K562 (cell line): Measurements from ENCODE around the gene IL25. TPM values are rescaled to one million over a fixed set of nuclear protein-coding genes. Genes with fewer than 3 reads are reported as not detected.

Experiments
- ATAC-seq: fragments of 200-7000 bp; cut with Tn5 transposase; 3 replicates; pipeline ENCODE4 v1.9.1; 2020; ENCODE audit warnings: moderate library complexity
- BruUV-seq: library from RNA; stranded (reverse); fragments of 400-500 nt; replicated peaks from 2 replicates; lab custom pipeline; 2021; lab: Mats Ljungman, UMichigan
- CTCF ChIA-PET: fragments of 300-600 bp; formaldehyde crosslinking; extraction: SDS; loops from one replicate; lab custom pipeline; 2021; ENCODE audit warnings: low intra/inter-chr PET ratio; lab: Yijun Ruan, JAX
- POLR2A ChIA-PET: fragments of 300-600, 350-650 bp; sonication (Branson Sonifier 250); formaldehyde crosslinking; extraction: SDS; loops from one replicate; lab custom pipeline; 2021; ENCODE audit warnings: antibody characterized with exemption, inconsistent platforms; lab: Yijun Ruan, JAX
- DNase-seq, 4 experiments: peaks; one replicate each; pipeline versions ENCODE4 v3.0.0 to v3.0.0-alpha.2; 2011 to 2018; ENCODE audit warnings: low spot score in 3 of 4, mixed read lengths in 3 of 4; ENCODE audit errors: extremely low read depth in 1 of 4
- FAIRE-seq: peaks from 2 replicates; lab custom pipeline; 2011; peaks lifted over from hg19 to GRCh38; lab: Jason Lieb, UNC
- H2AFZ ChIP-seq: 2 replicates; pipeline ENCODE4 v1.6.0; 2011; ENCODE audit warnings: low read depth, low read length, control low read depth, inconsistent platforms
- H3K27ac ChIP-seq: fragments of 200-600 bp; 3 replicates; pipeline ENCODE4 v1.8.0; 2011; ENCODE audit warnings: low read depth, mild to moderate bottlenecking, control low read depth, inconsistent platforms, low read length, moderate library complexity, mixed read lengths; ENCODE audit errors: extremely low read depth
- H3K27me3 ChIP-seq, 2 experiments: fragments of 300-600 bp in 1 of 2; 2 replicates in 1 of 2; 3 replicates in 1 of 2; pipeline versions ENCODE4 v1.6.0 to v1.8.0; 2011; ENCODE audit warnings: inconsistent platforms in 2 of 2, low read length in 2 of 2, mild to moderate bottlenecking in 1 of 2, mixed read lengths in 1 of 2, moderate library complexity in 1 of 2; ENCODE audit not compliant: control insufficient read depth in 2 of 2, insufficient read depth in 2 of 2
- H3K36me3 ChIP-seq: fragments of 300-600 bp; 3 replicates; pipeline ENCODE4 v1.8.0; 2011; ENCODE audit warnings: mild to moderate bottlenecking, low read length, inconsistent platforms; ENCODE audit not compliant: control insufficient read depth, insufficient read depth
- H3K4me1 ChIP-seq, 2 experiments: fragments of 200-600 bp in 1 of 2; replicated peaks in 1 of 2; 2 replicates in 1 of 2; 3 replicates in 1 of 2; pipeline versions ENCODE4 v1.5.1 to v1.8.0; 2011; ENCODE audit warnings: inconsistent platforms in 2 of 2, low read length in 2 of 2, mild to moderate bottlenecking in 1 of 2, mixed read lengths in 1 of 2, moderate library complexity in 1 of 2; ENCODE audit not compliant: control insufficient read depth in 2 of 2, insufficient read depth in 2 of 2
- H3K4me2 ChIP-seq: 2 replicates; pipeline ENCODE4 v1.6.1; 2011; ENCODE audit warnings: low read length, control low read depth, inconsistent platforms, mixed read lengths; ENCODE audit not compliant: insufficient read depth
- H3K4me3 ChIP-seq: fragments of 200-600 bp; sonication (generic), shearing (Covaris generic); 2 replicates; pipeline ENCODE4 v1.5.1; 2016; ENCODE audit warnings: control low read depth, inconsistent platforms
- H3K79me2 ChIP-seq: fragments of 200-600 bp; 3 replicates; pipeline ENCODE4 v1.8.0; 2011; ENCODE audit warnings: low read length, inconsistent platforms; ENCODE audit not compliant: control insufficient read depth, insufficient read depth
- H3K9ac ChIP-seq, 2 experiments: 2 replicates each; pipeline versions ENCODE4 v1.6.0 to v1.6.1; 2011; ENCODE audit warnings: low read depth in 2 of 2, low read length in 2 of 2, control low read depth in 1 of 2, inconsistent platforms in 1 of 2, mild to moderate bottlenecking in 1 of 2, mixed read lengths in 1 of 2; ENCODE audit not compliant: insufficient read depth in 1 of 2
- H3K9me1 ChIP-seq: one replicate; pipeline ENCODE4 v1.6.0; 2011; ENCODE audit warnings: inconsistent platforms, mild to moderate bottlenecking, low read length, moderate library complexity; ENCODE audit not compliant: control insufficient read depth, insufficient read depth
- H3K9me3 ChIP-seq: replicated peaks from 2 replicates; pipeline ENCODE4 v1.5.1; 2011; ENCODE audit warnings: low read depth, low read length, inconsistent platforms; ENCODE audit not compliant: control insufficient read depth, insufficient read depth
- H4K20me1 ChIP-seq: replicated peaks from 2 replicates; pipeline ENCODE4 v1.6.1; 2011; ENCODE audit warnings: low read length, inconsistent platforms, mixed read lengths; ENCODE audit not compliant: control insufficient read depth, insufficient read depth
- DIDO1 ChIP-seq: fragments of 450-650 bp; IDR thresholded peaks from 2 replicates; pipeline ENCODE4 v1.6.1; 2016; ENCODE audit warnings: low read depth, missing biosample characterization, missing genetic modification characterization
- ETV5 ChIP-seq: sonication (generic); formaldehyde crosslinking; IDR thresholded peaks from 2 replicates; pipeline ENCODE4 v1.4.0; 2020; ENCODE audit warnings: low read depth, mild to moderate bottlenecking, missing genetic modification reagents
- HNRNPK ChIP-seq: fragments of 200-400 bp; formaldehyde crosslinking; IDR thresholded peaks from one replicate; pipeline ENCODE4 v1.6.1; 2018; ENCODE audit warnings: mild to moderate bottlenecking, low read depth, low read length; ENCODE audit not compliant: poor library complexity, severe bottlenecking
- JUNB ChIP-seq: fragments of 450-650 bp; formaldehyde crosslinking; conservative IDR thresholded peaks from 2 replicates; pipeline ENCODE4 v1.4.0; 2020; ENCODE audit warnings: mild to moderate bottlenecking
- NCOA1 ChIP-seq: fragments of 450-650 bp; IDR thresholded peaks from 2 replicates; pipeline ENCODE4 v1.6.1; 2016; ENCODE audit warnings: low read depth
- TFAM ChIP-seq: fragments of 250-450 bp; sonication (Bioruptor Pico); conservative IDR thresholded peaks from 2 replicates; pipeline ENCODE4 v1.5.0; 2021; ENCODE audit warnings: mild to moderate bottlenecking, moderate library complexity
- ZNF133 ChIP-seq: fragments of 250-450 bp; sonication (Bioruptor Pico); IDR thresholded peaks from 2 replicates; pipeline ENCODE4 v1.4.0; 2020; ENCODE audit warnings: mild to moderate bottlenecking
- ZNF57 ChIP-seq: fragments of 450-650 bp; formaldehyde crosslinking; IDR thresholded peaks from 2 replicates; pipeline ENCODE4 v1.4.0; 2020; ENCODE audit warnings: mild to moderate bottlenecking, moderate library complexity
- WGBS: fragments of 100-300 bp; shearing (Covaris generic); methylation state at CpG from one replicate; pipeline ENCODE4 v1.1.6; 2016; ENCODE audit warnings: low coverage, mixed read lengths; ENCODE audit not compliant: insufficient coverage; ENCODE audit errors: missing lambda C conversion rate; 5-methylcytosine and 5-hydroxymethylcytosine counted together
- in situ Hi-C: fragments of 300-500 bp; cut with MboI; formaldehyde crosslinking; loops from 4 replicates; pipeline ENCODE4 v1.15.0; 2018; ENCODE audit warnings: inconsistent platforms, mixed read lengths
- intact Hi-C: fragments of 100-400 bp; cut with micrococcal nuclease; formaldehyde crosslinking; loops from 2 replicates; pipeline ENCODE4 v1.14.2; 2022
- polyA plus RNA-seq, 8 experiments: library from polyadenylated mRNA; depleted of rRNA in 4 of 8; stranded (reverse) in 5 of 8; unstranded in 3 of 8; fragments of >200 nt; fragmentation: Nextera tagmentation in 2 of 8; fragmentation: Illumina TruSeq in 1 of 8; extraction: Ambion mirVana in 2 of 8; extraction: Trizol in 1 of 8; gene quantifications; 2 replicates each; pipeline versions ENCODE4 v1.2.1 to v1.2.3, GENCODE V29; 2011 to 2014; ENCODE audit warnings: inconsistent platforms in 1 of 8, missing spikeins in 1 of 8
- total RNA-seq, 7 experiments: library from RNA; depleted of rRNA in 6 of 7; stranded (reverse); fragments of >200 nt in 6 of 7; fragmentation: Illumina TruSeq in 2 of 7; extraction: Trizol in 2 of 7; gene quantifications; 2 replicates each; pipeline versions ENCODE4 v1.2.1 to v1.2.3, GENCODE V29; 2011 to 2021; ENCODE audit warnings: low replicate concordance in 1 of 7

Gene IL25
- total and polyA plus RNA-seq, 9 of the 15 experiments (the other 6 are each of a cell fraction or from before 2014, with no cell fraction given): not detected

GRCh38 chr14:23355871-23356435 lies 16.7 kb upstream of the IL25 start:
- Histone ChIP-seq H3K4me3 (no peak overlapping the region), H3K79me2 (no peaks in the 10 kb centered on the region), H3K4me1 (peaks cover 0 to 17% of the 10 kb centered on the region in 2 experiments; a peak in 3 of 5 replicates), H3K27ac (no peak overlapping the region), H3K9ac (no peak overlapping the region), H4K20me1 (no peaks in the 10 kb centered on the region; the same call in 1 of the 2 replicates), H3K9me3 (no peaks in the 10 kb centered on the region), H3K4me2 (no peak overlapping the region), H2AFZ (no peak overlapping the region), H3K9me1 (no peaks in the 10 kb centered on the region), H3K27me3 (peaks cover 17 to 60% of the 10 kb centered on the region in 2 experiments), H3K36me3 (no peaks in the 10 kb centered on the region)
- ATAC-seq: no peak
- POLR2A ChIA-PET: no interaction called here
- in situ Hi-C loops: no loop called here
- TF ChIP-seq ZNF57 (CRISPR knock-in tag) (no peak), JUNB (CRISPR knock-in tag) (no peak), TFAM (CRISPR knock-in tag) (no peak), HNRNPK (no peak), NCOA1 (no peak), ETV5 (no peak), ZNF133 (no peak), DIDO1 (no peak)
- no TSS peak for BruUV-seq
- intact Hi-C loops: no loop called here
- no peak for FAIRE-seq
- CTCF ChIA-PET: no interaction called here
- DNase-seq: no peak
- 4% methylated on average over 6 of the region's 6 CpGs for WGBS
